GM18861 (cell line): Measurements from ENCODE around the gene PTPN6.

Experiments used
- ATAC-seq: cut with Tn5 transposase; IDR thresholded peaks from one replicate; pipeline ENCODE4 v1.9.1; 2021; ENCODE audit not compliant: unreplicated experiment

Gene PTPN6

DNA sequence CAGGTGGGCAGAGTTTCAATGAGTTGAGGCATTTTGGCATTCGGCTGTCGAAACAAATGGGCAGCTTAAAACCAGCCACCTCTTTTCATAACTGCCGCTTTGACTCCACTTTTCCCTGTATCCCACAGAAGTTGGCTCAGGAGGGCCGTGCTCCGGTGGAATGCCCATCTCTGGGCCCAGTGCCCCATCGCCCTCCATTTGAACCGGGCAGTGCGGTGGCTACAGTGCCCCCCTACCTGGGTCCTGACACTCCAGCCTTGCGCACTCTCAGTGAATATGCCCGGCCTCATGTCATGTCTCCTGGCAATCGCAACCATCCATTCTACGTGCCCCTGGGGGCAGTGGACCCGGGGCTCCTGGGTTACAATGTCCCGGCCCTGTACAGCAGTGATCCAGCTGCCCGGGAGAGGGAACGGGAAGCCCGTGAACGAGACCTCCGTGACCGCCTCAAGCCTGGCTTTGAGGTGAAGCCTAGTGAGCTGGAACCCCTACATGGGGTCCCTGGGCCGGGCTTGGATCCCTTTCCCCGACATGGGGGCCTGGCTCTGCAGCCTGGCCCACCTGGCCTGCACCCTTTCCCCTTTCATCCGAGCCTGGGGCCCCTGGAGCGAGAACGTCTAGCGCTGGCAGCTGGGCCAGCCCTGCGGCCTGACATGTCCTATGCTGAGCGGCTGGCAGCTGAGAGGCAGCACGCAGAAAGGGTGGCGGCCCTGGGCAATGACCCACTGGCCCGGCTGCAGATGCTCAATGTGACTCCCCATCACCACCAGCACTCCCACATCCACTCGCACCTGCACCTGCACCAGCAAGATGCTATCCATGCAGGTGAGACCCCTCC is 12.6 kb upstream of the PTPN6 start:
- ATAC-seq: no peak

DNA sequence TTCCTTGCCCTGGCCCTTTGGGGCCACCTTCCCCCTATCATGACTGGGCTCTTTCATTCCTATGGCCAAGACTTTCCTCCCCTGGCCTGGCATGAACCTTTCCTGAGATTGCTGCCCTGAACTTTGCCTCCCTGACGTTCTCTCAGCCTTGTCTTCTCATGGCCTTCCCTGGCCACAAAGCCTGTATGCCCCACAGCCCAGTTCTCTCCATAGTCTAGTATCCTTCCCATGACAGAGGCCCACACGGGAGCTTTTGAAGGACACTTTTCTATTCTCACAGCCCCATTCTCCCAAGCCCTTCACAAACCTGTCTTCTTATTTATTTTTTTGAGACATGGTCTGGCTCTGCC is 12.0 kb upstream of the PTPN6 start:
- no peak for ATAC-seq

DNA sequence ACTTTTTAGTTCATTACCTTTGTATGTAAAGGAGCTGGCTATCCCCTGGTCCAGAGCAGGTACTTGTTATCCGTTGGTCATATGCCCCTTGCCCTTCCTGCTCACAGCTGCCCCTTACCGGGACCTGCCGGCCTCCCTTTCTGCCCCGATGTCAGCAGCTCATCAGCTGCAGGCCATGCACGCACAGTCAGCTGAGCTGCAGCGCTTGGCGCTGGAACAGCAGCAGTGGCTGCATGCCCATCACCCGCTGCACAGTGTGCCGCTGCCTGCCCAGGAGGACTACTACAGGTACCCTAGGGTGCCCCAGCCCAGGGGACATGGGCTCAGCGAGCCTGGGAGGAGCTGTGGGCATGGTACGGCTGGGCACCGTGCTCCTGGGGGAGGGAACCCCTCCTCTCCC is 9.9 kb upstream of the PTPN6 start:
- no peak for ATAC-seq

DNA sequence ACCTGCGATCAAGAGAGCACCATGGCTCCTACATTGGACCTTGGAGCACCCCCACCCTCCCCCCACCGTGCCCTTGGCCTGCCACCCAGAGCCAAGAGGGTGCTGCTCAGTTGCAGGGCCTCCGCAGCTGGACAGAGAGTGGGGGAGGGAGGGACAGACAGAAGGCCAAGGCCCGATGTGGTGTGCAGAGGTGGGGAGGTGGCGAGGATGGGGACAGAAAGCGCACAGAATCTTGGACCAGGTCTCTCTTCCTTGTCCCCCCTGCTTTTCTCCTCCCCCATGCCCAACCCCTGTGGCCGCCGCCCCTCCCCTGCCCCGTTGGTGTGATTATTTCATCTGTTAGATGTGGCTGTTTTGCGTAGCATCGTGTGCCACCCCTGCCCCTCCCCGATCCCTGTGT is 9.4 kb upstream of the PTPN6 start:
- no peak for ATAC-seq

DNA sequence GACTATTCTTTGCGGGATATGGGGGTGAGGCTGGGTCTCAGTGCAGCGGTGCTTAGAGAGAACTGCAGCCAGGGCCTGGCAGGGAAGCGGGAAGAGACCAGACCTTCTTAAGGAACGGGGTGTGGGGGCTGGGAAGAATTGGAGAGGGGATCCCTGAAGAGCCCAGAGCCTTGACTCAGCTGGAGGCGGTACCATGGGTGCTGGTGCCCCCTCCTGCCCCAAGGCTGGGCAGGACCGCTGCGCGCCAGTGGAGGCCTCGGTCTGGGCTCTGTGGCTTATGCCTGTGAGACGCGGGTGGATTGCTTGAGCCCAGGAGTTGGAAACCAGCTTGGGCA is 8.9 kb upstream of the PTPN6 start:
- no peak for ATAC-seq

DNA sequence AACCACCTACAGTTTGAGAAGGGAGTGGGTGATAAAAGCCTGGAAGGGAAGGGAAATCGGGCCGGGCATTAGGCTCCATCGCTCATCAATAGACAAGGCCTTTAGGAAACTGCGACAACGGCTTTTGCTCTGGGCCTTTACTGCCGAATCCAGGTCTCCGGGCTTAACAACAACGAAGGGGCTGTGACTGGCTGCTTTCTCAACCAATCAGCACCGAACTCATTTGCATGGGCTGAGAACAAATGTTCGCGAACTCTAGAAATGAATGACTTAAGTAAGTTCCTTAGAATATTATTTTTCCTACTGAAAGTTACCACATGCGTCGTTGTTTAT is 7.8 kb upstream of the PTPN6 start:
- ATAC-seq: peak; percentile 21

DNA sequence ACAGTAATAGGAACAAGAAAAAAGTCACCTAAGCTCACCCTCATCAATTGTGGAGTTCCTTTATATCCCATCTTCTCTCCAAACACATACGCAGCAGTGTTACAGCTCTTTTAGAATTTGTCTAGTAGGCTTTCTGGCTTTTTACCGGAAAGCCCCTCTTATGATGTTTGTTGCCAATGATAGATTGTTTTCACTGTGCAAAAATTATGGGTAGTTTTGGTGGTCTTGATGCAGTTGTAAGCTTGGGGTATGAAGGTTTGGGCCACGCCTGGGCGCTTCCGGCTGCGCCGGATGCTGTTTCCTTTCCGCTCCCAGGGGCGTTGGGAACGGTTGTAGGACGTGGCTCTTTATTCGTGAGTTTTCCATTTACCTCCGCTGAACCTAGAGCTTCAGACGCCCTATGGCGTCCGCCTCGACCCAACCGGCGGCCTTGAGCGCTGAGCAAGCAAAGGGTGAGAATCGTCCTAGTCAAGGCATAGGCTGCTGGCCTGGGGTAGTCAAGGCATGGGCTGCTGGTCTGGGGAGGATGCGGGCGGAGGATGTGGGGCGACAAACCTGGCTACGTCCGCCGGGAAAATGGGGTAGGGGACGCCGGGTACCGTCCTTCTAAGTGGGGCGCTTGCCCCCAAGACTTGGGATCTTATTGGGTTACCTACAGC is 7.3 kb upstream of the PTPN6 start, which contains the start of the genes C12orf57 and RNU7-1:
C12orf57 (plus strand) TSS at position 301 of the 659 bp plus-strand sequence; CDS start at position 401, 100 bp downstream.
RNU7-1 (plus strand) TSS at position 95 of the 659 bp plus-strand sequence.
- peak; percentile 29 for ATAC-seq

DNA sequence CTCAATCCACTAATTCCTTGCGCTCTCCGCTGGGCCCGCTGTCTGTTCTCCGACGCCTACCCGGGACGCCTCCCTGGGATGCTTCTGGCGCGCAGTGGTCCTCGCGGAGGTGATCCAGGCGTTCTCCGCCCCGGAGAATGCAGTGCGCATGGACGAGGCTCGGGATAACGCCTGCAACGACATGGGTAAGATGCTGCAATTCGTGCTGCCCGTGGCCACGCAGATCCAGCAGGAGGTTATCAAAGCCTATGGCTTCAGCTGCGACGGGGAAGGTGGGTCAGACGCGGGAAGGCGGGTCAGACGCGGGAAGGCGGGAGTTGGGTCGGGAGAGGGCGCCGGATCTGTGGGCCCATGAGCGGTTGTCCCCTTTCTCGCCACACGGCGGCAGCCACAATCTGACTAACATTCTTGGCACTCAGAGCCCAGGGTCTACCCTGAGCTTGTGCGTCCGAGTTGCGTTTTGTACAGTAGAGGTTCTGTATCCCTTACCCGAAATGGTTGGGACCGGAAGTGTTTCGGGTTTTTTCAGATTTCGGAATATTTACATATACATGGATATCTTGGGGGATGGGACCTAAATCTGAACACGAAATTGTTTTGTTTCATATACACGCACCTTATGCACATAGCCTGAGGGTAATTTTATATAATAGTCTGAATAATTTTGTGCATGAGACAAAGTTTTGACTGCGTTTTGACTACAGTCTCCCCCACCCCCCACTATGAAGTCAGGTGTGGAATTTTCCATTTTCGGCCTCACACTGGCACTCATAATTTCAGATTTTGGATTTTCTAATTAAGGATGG is 6.6 kb upstream of the PTPN6 start:
- ATAC-seq: peak; percentile 40

DNA sequence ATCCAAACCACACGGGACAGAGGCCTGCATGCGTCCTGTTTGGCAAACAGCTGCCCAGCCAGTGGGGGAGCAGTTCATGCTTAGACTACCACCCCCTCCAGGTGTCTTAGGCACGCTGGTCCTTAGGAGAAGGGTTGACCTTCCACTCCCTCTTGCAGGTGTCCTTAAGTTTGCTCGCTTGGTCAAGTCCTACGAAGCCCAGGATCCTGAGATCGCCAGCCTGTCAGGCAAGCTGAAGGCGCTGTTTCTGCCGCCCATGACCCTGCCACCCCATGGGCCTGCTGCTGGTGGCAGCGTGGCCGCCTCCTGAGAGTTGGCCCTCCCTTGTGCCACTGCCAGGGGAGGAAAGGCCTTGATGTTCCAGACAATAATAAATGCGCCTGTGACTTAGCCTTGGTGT is 5.5 kb upstream of the PTPN6 start:
- no peak for ATAC-seq

DNA sequence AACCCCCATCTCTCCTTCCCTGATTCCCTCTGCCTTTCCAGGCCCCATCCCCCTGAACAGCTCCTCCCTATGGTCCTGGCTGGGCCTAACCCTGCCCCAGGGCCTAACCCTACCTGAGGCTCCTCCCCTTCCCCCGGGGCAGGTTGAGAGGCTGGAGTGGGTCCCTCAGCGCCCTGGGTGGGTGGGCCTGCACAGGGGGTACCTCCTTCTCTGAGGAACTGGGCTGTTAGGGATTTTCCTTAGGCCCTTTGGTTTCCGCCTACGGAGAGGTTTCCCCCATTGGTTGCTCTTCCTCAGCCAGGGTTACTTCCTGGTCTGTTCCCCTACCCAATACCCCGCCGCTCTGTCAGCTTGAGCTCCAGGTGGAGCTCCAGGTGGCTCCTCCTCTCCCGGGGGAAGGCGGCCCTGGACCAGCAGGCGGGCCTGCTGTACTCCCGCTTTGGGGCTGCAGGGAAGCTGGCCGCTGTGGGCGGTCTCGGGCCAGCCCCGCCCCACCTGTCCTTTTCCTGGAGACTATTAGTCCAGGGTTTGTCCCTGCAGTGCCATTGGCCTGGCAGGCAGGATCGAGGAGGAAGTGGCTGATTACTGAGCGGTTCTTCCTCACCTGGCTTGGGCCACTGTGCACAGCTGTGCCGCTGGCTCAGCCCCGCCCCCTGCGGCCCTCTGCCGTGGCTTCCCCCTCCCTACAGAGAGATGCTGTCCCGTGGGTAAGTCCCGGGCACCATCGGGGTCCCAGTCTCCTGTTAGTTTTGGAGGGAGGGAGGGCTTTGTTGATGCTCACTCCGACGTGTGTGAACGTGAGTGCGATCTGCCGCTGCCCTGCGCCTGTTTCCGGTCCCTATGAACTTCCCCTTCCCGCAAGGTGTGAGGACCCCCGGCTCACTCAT is 4.9 kb upstream of the PTPN6 start:
- peak; percentile 18 for ATAC-seq

DNA sequence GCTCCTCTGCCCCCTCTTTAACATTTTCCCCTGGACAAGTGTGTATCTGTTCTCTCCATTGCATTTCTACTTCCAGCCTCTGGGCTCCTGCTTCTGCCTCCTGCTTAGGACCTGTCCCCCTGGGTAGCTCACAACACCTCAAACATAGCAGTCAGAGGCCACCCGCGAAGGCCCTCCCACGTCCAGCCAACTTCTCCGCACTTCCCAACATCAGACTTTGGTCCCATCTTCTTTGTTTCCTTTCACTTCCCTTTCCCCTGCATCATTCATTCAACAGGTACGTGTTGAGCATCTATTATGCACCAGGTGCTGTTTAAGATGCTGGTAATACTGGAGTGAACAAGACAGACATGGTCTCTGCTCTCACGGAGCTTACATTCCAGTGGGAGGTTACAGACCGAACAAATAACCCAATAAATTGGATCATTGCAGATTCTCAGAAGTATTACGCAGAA is 4.2 kb upstream of the PTPN6 start:
- ATAC-seq: no peak

DNA sequence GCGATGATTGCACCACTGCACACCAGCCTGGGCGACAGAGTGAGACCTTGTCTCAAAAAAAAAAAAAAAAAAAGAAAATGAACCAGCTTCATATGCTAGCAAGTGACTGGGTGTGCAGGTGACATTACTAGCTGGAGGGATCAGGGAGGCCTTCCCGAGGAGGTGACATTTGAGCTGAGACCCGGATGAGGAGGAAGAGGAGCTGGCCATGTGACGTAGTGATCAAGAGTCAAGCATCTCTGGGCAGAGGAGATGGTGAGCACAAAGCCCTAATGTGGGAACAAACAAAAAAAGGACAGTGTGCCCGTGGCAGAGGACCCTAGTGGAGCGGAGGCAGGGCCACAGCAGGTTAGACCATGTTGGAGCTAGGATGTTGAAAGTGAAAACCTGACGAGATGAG is 3.5 kb upstream of the PTPN6 start:
- ATAC-seq: no peak

DNA sequence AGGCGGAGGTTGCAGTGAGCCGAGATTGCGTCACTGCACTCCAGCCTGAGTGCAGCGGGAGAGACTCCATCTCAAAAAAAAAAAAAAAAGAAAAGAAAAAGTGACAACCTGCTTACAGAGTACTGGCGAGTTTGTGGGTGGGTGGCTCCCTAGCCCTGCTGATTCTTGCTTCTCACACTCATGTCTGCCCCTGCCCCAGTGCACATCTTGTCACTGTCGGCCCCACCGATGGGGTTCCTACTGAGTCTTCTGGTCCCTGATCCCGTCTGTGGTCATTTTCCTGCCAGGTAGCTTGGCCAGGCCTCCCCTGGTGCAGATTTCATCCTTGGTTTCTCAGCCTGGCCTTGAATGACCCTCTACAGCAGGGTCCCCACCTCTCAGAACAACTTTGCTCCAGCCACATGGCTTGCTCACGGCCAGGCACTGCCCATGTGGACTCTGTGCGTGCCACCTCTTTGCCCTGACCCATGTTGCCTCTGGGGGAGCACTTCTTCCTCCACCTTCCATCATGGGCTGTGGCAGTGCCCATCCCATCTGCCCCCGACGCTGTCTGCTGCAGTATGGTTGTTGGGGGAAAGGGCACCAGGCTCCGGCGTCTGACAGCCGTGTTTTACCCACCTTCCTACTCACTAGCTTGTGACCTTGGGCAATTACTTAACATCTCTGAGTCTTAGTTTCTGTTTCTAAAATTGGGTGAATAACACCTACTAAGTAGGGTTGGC is 2.1 kb upstream of the PTPN6 start:
- ATAC-seq: no peak

DNA sequence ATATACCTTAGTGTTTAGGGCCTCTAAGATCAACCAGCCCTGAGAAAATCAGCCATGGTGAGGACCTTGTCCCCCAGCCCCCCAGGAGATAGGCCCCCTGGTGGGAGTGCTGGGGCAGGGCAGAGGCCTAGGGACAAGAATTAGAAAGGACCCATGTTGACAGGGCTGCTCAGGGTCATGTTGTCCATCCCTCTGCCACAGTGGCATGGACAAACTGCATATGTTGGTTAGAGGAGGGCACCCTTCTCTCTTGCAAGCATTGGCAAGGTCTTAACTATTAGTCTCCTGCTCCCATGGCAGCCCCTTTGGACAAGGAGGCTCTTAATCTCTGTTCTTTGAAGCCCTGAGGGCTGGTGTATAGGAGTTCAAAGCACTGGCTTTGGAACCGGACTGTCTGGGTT is 755 bp upstream of the PTPN6 start:
- no peak for ATAC-seq

DNA sequence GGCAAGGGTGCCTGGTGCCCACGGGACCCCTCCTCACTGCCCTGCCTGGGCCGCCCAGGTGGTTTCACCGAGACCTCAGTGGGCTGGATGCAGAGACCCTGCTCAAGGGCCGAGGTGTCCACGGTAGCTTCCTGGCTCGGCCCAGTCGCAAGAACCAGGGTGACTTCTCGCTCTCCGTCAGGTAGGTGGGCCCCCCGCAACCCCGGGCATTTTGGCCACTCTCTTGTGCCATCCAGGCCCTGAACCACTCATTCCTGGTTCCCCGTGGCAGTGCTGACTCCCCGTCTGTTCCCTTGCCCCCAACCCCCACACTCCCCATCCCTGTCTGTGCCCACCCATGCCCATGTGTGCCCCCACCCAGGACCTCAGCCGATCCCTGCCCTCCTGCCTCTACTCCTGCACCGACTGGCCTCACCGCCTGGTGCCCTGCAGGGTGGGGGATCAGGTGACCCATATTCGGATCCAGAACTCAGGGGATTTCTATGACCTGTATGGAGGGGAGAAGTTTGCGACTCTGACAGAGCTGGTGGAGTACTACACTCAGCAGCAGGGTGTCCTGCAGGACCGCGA is 480 bp downstream of the PTPN6 start:
- no peak for ATAC-seq

DNA sequence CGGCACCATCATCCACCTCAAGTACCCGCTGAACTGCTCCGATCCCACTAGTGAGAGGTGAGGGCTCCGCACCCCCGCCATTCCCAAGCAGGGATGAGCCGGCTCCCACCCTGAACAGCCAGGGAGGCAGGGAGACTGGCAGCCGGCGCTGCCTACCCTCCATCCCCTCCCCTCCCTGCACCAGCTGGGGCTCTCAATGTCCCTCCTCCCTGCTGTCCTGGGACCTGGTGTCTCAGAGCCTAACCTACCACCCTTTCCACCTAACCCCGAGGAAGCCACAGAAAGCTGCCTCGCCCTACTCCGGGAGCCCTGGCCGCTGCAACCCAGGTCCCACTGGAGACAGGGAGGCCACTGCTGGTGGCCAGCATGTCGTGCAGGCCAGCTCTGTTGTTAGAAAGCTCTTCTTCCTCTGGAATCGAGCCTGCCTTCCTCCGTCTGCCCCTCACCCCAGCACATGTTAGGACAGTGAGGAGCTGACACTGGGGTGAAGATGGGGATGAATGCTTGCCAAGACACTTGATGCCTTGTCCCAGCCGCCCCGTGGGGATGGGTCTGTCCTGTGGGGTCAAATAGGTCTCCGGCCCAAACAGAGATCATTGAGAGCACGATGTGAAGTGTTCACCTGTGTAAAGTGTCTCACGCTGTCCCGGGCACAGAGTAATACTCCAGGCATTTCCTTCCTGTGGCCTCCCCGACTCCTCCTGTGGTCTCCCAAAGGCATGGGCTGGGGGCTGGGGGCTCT is 1.1 kb downstream of the PTPN6 start:
- ATAC-seq: no peak

DNA sequence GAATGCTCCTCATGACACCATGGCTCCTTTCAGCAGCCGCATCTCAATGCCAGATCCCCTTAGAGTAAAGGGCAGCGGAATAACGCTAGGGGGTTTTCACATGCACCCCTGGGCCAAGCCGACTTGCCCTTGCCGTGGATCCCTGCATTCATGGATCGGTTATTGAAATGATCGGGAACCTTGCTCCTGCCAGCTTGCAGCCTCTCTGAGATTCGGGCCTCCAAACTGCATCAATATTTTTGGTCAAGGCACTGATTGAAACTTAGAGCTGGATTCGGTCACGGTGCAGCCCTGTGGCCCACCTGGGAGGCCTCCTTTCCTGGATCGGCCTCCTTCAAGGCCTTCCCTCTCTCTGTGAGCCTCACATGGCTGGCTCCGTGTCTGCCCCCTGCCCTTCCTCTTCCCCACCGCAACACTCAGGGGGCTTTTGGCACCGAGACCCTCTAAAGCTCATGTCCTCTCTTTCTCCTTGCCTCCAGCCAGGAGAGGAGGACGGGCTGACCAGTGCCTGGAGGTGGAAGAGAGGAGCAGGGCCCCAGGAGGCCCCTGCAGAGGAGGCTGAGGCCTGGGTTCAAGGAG is 1.8 kb downstream of the PTPN6 start:
- ATAC-seq: no peak

DNA sequence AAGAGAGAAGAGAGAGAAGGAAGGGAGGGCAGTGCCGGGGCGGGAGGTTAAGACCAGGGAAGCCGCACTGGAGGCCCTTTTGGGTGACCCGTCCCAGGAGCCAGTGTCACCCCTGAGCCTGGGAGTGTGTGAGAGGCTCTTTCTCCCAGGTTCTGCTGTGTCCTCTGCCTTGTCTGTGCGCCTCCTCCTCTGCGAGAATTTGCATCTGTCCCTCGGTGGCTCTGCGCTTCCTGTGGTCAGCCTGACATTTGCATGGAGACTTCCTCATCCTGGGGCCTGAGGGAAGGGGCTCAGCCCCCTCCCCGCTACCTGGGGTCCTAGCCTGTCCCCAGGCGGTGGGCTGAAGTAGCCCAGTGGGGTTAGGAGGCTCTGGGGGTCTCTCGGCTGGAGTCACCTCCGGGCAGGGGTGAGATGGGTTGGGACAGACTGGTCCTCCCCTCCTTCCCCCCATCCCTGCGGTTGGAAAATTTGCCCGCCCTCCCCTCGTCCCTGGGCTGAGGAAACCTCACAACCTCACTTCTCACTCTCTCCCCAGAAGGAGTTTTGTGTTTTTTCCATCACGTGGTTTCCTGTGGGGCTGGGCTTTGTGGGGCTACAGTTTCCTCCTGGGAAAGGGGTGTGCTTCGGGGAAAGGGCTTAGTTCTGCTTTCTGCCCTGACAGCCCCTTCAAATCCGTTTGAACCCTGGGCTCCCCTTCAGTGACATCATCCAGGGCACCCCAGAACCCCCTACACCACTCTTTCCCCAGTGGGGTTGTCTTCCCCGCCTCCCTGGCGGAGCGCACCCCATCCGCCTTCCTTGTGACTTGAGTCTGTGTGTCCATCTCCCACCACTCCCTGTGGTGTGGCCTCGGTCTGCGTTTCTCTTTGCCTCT is 2.5 kb downstream of the PTPN6 start:
- peak; percentile 35 for ATAC-seq
